Parathyroid adenoma (tissue), 2 donors: ENCODE results near the gene TRIP4.

Source experiments
- H2AFZ ChIP-seq: fragments of 300-600 bp; sonication (generic); one replicate; pipeline ENCODE4 v1.7.0; 2017; ENCODE audit warnings: antibody characterized with exemption, mild to moderate bottlenecking
- H3K27ac ChIP-seq: fragments of 300-600 bp; sonication (generic); one replicate; pipeline ENCODE4 v1.7.0; 2017
- H3K27me3 ChIP-seq: fragments of 300-600 bp; sonication (generic); one replicate; pipeline ENCODE4 v1.7.0; 2017; ENCODE audit warnings: low read length; ENCODE audit not compliant: control insufficient read depth, insufficient read depth
- H3K36me3 ChIP-seq: fragments of 300-600 bp; sonication (generic); one replicate; pipeline ENCODE4 v1.7.0; 2017; ENCODE audit warnings: low read length; ENCODE audit not compliant: control insufficient read depth, insufficient read depth
- H3K4me1 ChIP-seq: fragments of 300-600 bp; sonication (generic); one replicate; pipeline ENCODE4 v1.7.0; 2017; ENCODE audit warnings: control low read depth
- H3K4me2 ChIP-seq: fragments of 300-600 bp; sonication (generic); one replicate; pipeline ENCODE4 v1.7.0; 2017; ENCODE audit warnings: low read length
- H3K4me3 ChIP-seq: fragments of 300-600 bp; sonication (generic); one replicate; pipeline ENCODE4 v1.7.0; 2017; ENCODE audit warnings: low read depth, low read length
- H3K79me2 ChIP-seq: fragments of 300-600 bp; sonication (generic); one replicate; pipeline ENCODE4 v1.7.0; 2017; ENCODE audit warnings: control low read depth
- H3K9ac ChIP-seq: fragments of 300-600 bp; sonication (generic); one replicate; pipeline ENCODE4 v1.7.0; 2017; ENCODE audit warnings: mild to moderate bottlenecking
- H3K9me3 ChIP-seq: fragments of 300-600 bp; sonication (generic); one replicate; pipeline ENCODE4 v1.7.0; 2017; ENCODE audit warnings: low read length; ENCODE audit not compliant: control insufficient read depth
- TF ChIP-seq, protein P1 (sequence below): fragments of 300-600 bp; sonication (generic); IDR thresholded peaks from one replicate; pipeline ENCODE4 v1.7.0; 2017; ENCODE audit warnings: antibody characterized with exemption, mild to moderate bottlenecking
- donor health status: primary hyperparathyroidism.

TRIP4 gene

GRCh38 chr15:64464276-64465005, 76.8 kb downstream of the TRIP4 start:
- no peaks in the 10 kb centered on the region for H3K9me3 ChIP-seq
- H3K4me1 ChIP-seq = peaks cover 5% of the 10 kb centered on the region
- H3K27me3 ChIP-seq = no peaks in the 10 kb centered on the region
- no peak overlapping the region for H3K4me2 ChIP-seq
- H3K79me2 ChIP-seq = peaks cover 14% of the 10 kb centered on the region
- H3K9ac ChIP-seq = no peak overlapping the region
- no peak overlapping the region for H2AFZ ChIP-seq
- H3K4me3 ChIP-seq = no peak overlapping the region
- TF ChIP-seq, protein P1, sequence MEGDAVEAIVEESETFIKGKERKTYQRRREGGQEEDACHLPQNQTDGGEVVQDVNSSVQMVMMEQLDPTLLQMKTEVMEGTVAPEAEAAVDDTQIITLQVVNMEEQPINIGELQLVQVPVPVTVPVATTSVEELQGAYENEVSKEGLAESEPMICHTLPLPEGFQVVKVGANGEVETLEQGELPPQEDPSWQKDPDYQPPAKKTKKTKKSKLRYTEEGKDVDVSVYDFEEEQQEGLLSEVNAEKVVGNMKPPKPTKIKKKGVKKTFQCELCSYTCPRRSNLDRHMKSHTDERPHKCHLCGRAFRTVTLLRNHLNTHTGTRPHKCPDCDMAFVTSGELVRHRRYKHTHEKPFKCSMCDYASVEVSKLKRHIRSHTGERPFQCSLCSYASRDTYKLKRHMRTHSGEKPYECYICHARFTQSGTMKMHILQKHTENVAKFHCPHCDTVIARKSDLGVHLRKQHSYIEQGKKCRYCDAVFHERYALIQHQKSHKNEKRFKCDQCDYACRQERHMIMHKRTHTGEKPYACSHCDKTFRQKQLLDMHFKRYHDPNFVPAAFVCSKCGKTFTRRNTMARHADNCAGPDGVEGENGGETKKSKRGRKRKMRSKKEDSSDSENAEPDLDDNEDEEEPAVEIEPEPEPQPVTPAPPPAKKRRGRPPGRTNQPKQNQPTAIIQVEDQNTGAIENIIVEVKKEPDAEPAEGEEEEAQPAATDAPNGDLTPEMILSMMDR = no peak
- no peak overlapping the region for H3K27ac ChIP-seq
- H3K36me3 ChIP-seq = no peaks in the 10 kb centered on the region

DNA sequence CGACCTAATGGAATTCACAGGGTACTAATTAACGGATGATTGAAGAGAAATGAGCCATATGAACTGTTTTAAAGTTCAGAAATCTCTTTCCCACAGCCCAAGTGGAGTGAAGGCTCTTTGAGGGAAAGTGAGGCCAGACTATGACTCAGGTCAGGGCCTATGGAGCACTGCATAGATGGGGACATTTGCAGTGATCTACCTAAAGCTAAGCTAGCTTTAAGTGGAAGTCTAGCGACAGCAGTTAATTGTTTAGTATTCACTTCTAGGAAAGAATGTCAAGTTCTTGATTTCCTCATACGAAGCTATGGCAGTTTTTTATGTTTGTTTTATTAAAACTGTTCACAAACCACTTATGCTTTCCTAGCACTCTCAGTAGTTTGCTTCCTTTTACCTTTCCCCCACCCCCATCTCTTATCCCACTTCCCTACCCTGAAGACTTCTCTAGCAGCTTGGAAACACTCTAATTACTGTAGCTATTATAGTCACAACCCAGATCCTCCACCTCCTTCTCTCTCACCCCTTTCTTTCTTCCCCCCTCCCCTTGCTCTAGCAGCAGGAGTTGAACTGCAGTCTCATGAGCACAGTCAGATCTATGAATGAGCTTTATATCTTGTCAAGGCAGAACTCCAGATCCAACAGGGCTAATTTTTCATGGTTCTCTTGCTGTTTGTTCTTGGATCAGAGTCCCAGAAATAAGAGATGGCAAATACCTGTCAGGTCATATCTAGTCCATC, 78.9 kb downstream of the TRIP4 start:
- no peaks in the 10 kb centered on the region for H3K36me3 ChIP-seq
- TF ChIP-seq, protein P1 = no peak
- no peaks in the 10 kb centered on the region for H3K27me3 ChIP-seq
- H3K27ac ChIP-seq = no peak overlapping the region
- no peak overlapping the region for H2AFZ ChIP-seq
- no peak overlapping the region for H3K4me3 ChIP-seq
- peaks cover 16% of the 10 kb centered on the region for H3K79me2 ChIP-seq
- no peak overlapping the region for H3K9ac ChIP-seq
- no peak overlapping the region for H3K4me2 ChIP-seq
- no peaks in the 10 kb centered on the region for H3K9me3 ChIP-seq
- H3K4me1 ChIP-seq = peaks cover 3% of the 10 kb centered on the region

DNA sequence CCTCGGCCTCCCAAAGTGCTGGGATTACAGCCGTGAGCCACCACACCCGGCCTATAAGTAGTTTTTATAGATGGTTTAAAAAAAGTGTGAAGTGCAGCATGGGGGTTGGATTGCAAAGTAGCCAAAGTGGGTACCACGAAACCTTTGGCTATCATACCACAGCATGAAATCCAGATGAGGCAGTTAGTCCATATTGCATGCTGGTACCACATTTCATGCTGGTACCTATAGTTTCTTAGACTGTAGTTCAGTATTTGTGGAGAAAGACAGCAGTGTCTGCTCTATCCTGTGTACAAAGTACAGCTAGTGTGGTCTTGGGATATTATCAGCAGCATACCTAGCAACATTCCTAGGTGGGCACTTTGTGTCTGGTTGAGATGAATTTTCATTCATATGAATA, 84.5 kb downstream of the TRIP4 start:
- H3K4me3 ChIP-seq = no peak overlapping the region

DNA sequence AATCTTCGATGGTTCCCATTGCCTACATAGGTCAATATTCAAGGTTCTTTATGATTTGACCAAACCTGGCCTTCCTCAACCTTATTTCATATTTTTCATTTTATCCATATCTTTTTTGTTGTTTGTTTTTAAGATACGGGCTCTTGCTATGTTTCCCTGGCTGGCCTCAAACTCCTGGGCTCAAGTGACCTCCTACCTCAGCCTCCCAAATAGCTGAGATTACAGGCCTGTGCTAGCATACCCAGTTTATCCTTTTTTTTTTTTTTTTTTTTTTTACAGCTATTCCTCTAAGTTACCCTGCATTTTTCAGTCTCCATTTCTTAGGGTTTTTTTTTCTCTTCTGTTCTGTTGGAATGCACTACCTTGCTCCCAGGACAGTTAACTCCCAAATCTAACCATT, 87.2 kb downstream of the TRIP4 start:
- H3K27me3 ChIP-seq = no peaks in the 10 kb centered on the region
- H3K36me3 ChIP-seq = no peaks in the 10 kb centered on the region
- H3K9ac ChIP-seq = no peak overlapping the region
- H2AFZ ChIP-seq = no peak overlapping the region
- H3K27ac ChIP-seq = no peak overlapping the region
- no peaks in the 10 kb centered on the region for H3K4me1 ChIP-seq
- TF ChIP-seq, protein P1 = no peak
- H3K4me2 ChIP-seq = no peak overlapping the region
- peaks cover 7% of the 10 kb centered on the region for H3K79me2 ChIP-seq
- H3K9me3 ChIP-seq = no peaks in the 10 kb centered on the region
- no peak overlapping the region for H3K4me3 ChIP-seq

More for the DNA sequence above, 84.5 kb downstream of the TRIP4 start:
- TF ChIP-seq, protein P1 = no peak
- Histone ChIP-seq H3K27me3 (no peaks in the 10 kb centered on the region), H3K27ac (no peak overlapping the region), H3K9ac (no peak overlapping the region), H3K4me2 (no peak overlapping the region), H3K4me1 (no peaks in the 10 kb centered on the region), H2AFZ (no peak overlapping the region), H3K36me3 (no peaks in the 10 kb centered on the region), H3K79me2 (peaks cover 5% of the 10 kb centered on the region), H3K9me3 (no peaks in the 10 kb centered on the region)
